Activated CD4-positive, alpha-beta T cell treated with anti-CD3 and anti-CD28 coated beads, Interleukin-2, amount 10 ng/mL, durations not matched to agents 24 days and 14 days (primary cell): ENCODE measurements around the gene AGAP3. TPM values are rescaled to one million over a fixed set of nuclear protein-coding genes. Genes with fewer than 3 reads are reported as not detected.

Source experiments
- DNase-seq: peaks from one replicate; pipeline ENCODE4 v3.0.0; 2022
- H3K27ac Mint-ChIP-seq: one replicate; pipeline ENCODE4 v1.8.0; 2022; ENCODE audit warnings: mild to moderate bottlenecking, mixed read lengths
- H3K27me3 Mint-ChIP-seq: one replicate; pipeline ENCODE4 v1.8.0; 2022; ENCODE audit warnings: mixed read lengths
- H3K36me3 Mint-ChIP-seq: one replicate; pipeline ENCODE4 v1.8.0; 2022; ENCODE audit warnings: low read depth, mild to moderate bottlenecking, mixed read lengths
- H3K4me1 Mint-ChIP-seq: one replicate; pipeline ENCODE4 v1.8.0; 2021; ENCODE audit warnings: mixed read lengths
- H3K4me3 Mint-ChIP-seq: one replicate; pipeline ENCODE4 v1.8.0; 2022; ENCODE audit warnings: mild to moderate bottlenecking, moderate library complexity, mixed read lengths
- H3K9me3 Mint-ChIP-seq: one replicate; pipeline ENCODE4 v1.8.0; 2021; ENCODE audit warnings: mixed read lengths
- intact Hi-C: fragments of 100-400 bp; cut with micrococcal nuclease; formaldehyde crosslinking; loops from one replicate; pipeline ENCODE4 v1.15.1; 2023
- total RNA-seq: library from RNA; stranded (reverse); gene quantifications from 2 replicates; pipeline ENCODE4 v1.2.3, GENCODE V29; 2022

The AGAP3 gene
- total RNA-seq, 1 donor from 2014 or later, result 54.3 TPM

DNA sequence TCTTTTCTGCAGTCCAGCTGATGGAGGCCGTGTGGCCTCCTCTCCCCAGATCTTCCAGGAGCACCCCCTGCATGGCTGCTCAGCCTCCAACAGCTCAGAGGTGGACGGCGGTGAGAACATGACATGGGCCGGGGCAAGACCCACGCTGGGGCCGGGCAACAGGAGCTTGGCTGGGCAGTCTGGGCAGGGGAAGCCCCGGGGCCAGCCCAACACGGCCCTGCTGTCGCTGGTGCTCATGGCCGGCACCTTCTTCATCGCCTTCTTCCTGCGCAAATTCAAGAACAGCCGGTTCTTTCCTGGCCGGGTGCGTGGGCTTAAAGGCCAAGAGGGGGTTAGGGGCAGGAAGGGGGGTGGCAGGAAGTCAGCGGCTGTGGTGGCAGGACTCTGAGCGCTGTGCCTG lies 12.3 kb upstream of the AGAP3 start:
- Mint-ChIP-seq H3K36me3 (peaks cover 33% of the 10 kb centered on the region), H3K4me1 (peaks cover 6% of the 10 kb centered on the region), H3K27ac (no peak overlapping the region), H3K9me3 (no peaks in the 10 kb centered on the region), H3K27me3 (no peaks in the 10 kb centered on the region), H3K4me3 (no peak overlapping the region)
- intact Hi-C loops, result no loop called here
- no peak for DNase-seq

DNA sequence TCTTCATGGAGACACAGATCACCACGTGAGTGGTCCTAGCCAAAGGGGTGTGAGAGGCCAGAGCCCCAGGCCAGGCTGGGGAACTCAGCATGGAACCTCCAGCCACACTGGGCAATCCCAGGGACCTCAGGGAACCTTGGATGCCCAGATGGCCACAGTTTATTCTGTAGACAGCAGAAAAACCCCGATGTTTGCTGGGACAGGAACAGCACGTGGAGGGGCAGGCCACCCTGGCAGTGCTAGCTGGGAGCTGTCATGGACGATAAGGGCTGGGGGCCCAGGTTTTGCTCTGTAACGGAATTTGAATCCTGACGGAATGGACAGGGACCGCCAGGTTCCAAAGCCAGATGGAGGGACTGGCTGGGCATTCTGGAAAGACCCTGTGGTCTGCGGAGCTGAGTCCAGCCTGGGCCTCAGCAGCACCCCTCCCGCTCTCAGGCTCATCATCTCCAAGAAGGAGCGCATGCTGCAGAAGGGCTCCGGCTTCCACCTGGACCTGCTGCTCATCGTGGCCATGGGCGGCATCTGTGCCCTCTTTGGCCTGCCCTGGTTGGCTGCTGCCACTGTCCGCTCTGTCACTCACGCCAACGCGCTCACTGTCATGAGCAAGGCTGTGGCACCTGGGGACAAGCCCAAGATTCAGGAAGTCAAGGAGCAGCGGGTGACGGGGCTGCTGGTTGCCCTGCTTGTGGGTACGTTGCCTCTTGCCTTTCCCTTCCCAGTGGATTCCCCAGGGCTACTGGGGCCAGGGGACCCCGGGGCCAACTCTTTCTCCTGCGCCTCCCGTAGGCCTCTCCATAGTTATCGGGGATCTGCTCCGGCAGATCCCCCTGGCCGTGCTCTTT lies 11.2 kb upstream of the AGAP3 start:
- H3K4me3 Mint-ChIP-seq, result no peak overlapping the region
- peak overlapping the region; percentile 15 for H3K27ac Mint-ChIP-seq
- intact Hi-C loops, result no loop called here
- H3K36me3 Mint-ChIP-seq, result peaks cover 35% of the 10 kb centered on the region
- no peaks in the 10 kb centered on the region for H3K27me3 Mint-ChIP-seq
- H3K9me3 Mint-ChIP-seq, result no peaks in the 10 kb centered on the region
- peaks cover 11% of the 10 kb centered on the region for H3K4me1 Mint-ChIP-seq
- DNase-seq, result no peak

DNA sequence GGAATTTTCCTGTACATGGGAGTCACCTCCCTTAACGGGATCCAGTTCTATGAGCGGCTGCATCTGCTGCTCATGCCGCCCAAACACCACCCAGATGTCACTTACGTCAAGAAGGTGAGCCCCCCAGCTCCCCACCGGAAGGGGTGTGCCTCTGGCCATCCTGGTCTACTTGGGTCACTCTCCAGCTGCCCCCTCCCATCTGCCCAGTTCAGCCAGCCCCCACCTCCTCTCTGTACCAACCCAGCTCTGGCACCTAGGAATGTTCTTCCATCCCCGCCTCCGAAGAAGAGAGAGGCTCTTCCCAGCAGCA lies 10.7 kb upstream of the AGAP3 start:
- no peak overlapping the region for H3K27ac Mint-ChIP-seq
- no peak for DNase-seq
- intact Hi-C loops, result no loop called here
- peaks cover 11% of the 10 kb centered on the region for H3K4me1 Mint-ChIP-seq
- no peaks in the 10 kb centered on the region for H3K27me3 Mint-ChIP-seq
- no peaks in the 10 kb centered on the region for H3K9me3 Mint-ChIP-seq
- H3K4me3 Mint-ChIP-seq, result no peak overlapping the region
- H3K36me3 Mint-ChIP-seq, result peaks cover 34% of the 10 kb centered on the region

DNA sequence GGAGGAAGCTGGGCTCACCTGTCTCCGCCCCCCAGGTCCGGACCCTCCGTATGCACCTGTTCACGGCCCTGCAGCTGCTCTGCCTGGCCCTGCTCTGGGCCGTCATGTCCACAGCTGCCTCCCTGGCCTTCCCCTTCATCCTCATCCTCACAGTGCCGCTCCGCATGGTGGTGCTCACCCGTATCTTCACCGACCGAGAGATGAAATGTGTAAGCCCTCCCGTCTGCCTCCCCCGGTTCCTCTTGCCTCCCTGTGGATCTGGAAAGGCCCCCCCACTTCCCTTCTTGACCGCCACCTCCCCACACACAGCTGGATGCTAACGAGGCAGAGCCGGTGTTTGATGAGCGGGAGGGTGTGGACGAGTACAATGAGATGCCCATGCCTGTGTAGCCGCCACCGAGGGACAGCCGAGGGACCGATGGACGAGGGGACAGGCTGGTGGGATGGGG lies 10.3 kb upstream of the AGAP3 start:
- no peak for DNase-seq
- peaks cover 11% of the 10 kb centered on the region for H3K4me1 Mint-ChIP-seq
- intact Hi-C loops, result no loop called here
- no peaks in the 10 kb centered on the region for H3K9me3 Mint-ChIP-seq
- H3K36me3 Mint-ChIP-seq, result peaks cover 33% of the 10 kb centered on the region
- no peak overlapping the region for H3K4me3 Mint-ChIP-seq
- H3K27me3 Mint-ChIP-seq, result no peaks in the 10 kb centered on the region
- H3K27ac Mint-ChIP-seq, result no peak overlapping the region

DNA sequence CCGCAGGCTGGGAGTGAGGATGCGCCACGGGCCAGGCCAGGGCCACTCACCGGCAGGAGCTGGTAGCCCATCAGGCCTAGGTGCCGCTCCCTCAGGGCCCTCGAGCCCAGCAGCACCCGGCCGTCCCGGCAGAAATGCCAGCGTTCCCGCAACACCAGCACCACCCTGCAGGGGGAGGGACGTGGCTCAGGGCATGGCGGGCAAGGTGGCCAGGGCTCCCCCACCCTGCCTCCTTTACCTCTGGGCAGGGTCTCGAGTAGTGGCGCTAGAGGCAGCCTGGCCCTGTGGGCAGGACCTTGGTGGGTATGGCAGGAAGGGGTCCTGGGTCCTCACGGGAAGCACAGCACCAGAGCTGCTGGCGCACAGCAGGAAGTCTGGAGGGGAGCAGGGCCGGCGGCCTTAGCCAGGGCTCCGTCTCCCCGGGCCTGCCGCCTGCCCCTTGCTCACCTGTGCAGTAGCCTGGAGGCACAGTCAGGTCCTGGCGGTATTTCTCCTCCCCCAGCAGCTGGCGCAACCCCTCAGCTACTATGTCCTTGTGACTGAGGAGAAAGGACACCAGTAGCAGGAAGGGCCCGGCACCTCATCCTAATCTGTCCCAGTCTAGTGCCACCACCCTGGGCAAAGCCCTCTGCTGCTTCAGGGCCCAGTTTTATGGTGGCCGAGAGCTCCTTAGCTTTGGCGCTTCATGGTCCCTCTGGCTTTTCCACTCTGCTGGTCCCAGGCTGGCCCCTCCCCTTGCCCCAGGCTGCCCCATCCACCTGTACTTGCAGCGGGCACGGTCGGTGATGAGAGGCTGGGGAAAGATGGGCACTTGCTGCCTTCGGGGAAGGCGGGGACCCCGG lies 9.2 kb upstream of the AGAP3 start:
- no peaks in the 10 kb centered on the region for H3K27me3 Mint-ChIP-seq
- H3K9me3 Mint-ChIP-seq, result no peaks in the 10 kb centered on the region
- intact Hi-C loops, result no loop called here
- no peak overlapping the region for H3K27ac Mint-ChIP-seq
- H3K36me3 Mint-ChIP-seq, result peaks cover 32% of the 10 kb centered on the region
- H3K4me3 Mint-ChIP-seq, result no peak overlapping the region
- DNase-seq, result no peak
- H3K4me1 Mint-ChIP-seq, result peaks cover 13% of the 10 kb centered on the region

DNA sequence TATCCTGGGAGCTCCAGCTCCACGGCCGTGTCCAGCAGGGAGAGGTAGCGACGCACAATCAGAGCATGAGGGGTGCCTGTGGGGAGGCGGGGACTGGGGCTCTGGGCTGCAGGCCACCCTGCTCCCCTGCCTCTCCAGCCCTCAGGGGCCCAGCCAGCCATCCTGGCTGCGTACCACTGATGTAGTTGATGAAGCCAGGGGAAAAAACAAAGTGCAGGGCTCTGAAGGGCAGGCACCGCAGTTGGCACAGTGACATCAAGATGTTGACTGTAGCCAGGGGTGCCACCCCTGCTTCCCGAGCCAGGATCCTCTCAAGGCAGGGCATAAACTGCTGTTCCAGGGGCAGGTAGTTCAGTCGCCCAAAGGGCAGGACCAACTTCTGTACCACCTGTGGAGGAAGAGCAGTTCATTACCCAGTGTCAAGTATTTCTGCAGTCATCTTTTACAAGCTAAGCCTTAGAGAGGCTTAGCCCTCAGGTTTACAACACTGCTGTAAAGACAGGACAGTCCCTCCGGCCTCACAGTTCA lies 8.5 kb upstream of the AGAP3 start:
- no peak for DNase-seq
- Mint-ChIP-seq H3K36me3 (peaks cover 32% of the 10 kb centered on the region), H3K4me1 (peaks cover 17% of the 10 kb centered on the region), H3K27ac (peak overlapping the region; percentile 78), H3K4me3 (peak overlapping the region; percentile 68), H3K27me3 (no peaks in the 10 kb centered on the region), H3K9me3 (no peaks in the 10 kb centered on the region)
- intact Hi-C loops, result no loop called here

DNA sequence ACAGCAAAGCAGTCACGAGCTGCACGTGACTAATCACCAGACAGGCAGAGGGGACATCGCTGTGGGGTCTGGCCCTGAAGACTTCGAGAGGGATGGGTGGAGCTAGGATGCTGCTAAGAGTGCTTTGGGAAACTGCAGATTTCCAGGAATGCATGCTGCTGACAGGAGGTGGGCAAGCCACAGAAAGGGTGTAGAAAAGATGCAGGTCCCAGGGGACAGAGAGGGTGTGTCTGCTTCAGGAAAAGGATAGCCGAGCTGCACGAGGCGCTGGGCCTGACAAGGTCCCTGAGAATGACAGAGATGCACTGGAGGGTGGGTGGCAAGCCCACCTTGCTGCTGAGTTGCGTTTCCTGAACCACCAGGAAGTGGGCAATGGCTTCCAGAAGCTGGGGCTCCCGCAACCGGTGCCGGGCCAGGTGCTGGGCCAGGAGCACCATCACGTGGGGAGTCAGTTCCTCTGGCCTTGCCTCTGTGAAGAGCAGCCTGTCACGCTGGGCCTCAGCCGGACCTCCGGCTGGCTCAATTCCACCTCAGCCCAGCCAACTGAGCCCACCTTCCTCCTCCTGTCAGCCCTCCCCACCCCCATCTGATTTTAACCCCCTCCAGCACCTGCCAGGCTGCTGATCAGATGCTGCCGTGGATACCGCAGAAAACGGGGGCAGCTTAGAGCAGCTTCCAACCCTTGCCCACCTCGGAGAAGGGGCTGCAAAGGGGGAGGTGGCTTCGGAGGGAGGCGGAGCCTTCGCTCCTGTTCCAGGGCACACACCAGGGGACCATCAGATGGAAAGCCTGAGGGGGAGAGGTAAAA lies 7.8 kb upstream of the AGAP3 start:
- intact Hi-C loops, result no loop called here
- peak overlapping the region; percentile 78 for H3K27ac Mint-ChIP-seq
- DNase-seq, result no peak
- H3K36me3 Mint-ChIP-seq, result peaks cover 34% of the 10 kb centered on the region
- no peaks in the 10 kb centered on the region for H3K27me3 Mint-ChIP-seq
- no peaks in the 10 kb centered on the region for H3K9me3 Mint-ChIP-seq
- H3K4me1 Mint-ChIP-seq, result peaks cover 18% of the 10 kb centered on the region
- H3K4me3 Mint-ChIP-seq, result peak overlapping the region; percentile 86

DNA sequence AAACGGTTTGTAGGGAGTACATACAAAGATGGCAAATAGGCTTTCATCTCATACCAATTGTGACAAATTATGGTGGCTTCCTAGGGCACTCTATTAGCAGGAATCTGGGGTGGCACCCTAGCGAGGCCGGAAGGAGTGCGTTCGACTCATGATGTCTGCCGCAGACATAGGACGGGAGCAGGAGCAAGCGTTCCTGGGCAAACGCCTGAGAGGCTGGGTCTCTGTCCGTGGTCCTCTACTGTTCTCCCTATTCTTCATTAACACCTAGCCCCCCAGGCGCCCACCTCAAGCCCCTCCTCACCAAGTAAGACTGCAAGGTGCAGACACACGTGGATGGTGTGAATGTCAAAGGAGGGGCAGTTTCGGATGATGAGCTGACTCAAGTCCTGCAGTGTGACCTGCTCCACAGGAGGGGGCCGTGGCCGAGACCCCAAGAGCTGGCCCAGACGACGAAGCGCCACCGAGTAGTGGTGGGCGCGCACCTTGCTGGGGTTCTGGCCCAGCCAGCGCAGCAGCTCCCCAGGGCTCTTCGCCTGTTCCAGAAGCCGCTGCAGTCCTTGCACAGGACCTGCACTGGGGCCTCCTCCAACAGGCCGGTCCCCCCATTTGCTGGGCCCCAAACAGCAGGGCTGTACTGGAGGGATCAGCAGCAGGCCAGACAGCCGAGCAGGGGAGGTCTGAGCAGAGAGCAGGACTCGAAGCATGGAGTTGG lies 6.9 kb upstream of the AGAP3 start:
- Mint-ChIP-seq H3K27me3 (no peaks in the 10 kb centered on the region), H3K36me3 (peaks cover 30% of the 10 kb centered on the region), H3K4me1 (peaks cover 21% of the 10 kb centered on the region), H3K9me3 (no peaks in the 10 kb centered on the region), H3K4me3 (peak overlapping the region; percentile 86), H3K27ac (peak overlapping the region; percentile 82)
- intact Hi-C loops, result no loop called here
- no peak for DNase-seq

DNA sequence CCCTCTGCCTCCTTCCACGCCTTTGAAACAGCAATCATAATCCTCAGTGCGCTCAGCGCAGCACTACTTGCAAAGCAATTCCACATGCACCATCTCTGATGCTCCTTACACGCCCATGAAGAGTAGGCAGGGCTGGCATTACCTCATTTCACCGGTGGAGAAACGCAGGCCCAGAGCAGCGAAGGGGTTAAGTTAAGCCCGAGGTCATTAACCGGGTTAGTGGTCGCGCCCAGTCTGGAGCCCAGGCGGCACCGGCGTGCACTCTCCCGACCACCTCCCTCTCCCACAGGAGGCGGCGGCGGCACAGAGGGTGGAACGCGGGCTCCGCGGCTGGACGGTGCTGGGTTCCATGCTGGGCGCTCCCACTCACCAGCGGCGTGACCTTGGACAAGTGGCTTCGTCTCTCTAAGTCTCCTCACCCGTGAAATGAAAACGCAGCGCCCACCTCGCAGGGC lies 6.2 kb upstream of the AGAP3 start:
- peaks cover 25% of the 10 kb centered on the region for H3K4me1 Mint-ChIP-seq
- H3K9me3 Mint-ChIP-seq, result no peaks in the 10 kb centered on the region
- H3K27ac Mint-ChIP-seq, result peak overlapping the region; percentile 82
- peak overlapping the region; percentile 86 for H3K4me3 Mint-ChIP-seq
- DNase-seq, result no peak
- intact Hi-C loops, result loop anchor here (1.0 to 10.0 kb wide), 5 partner anchors 22 to 1455 kb away; partner anchors contain the start of gene ZNF775
- peaks cover 4% of the 10 kb centered on the region for H3K27me3 Mint-ChIP-seq
- peaks cover 27% of the 10 kb centered on the region for H3K36me3 Mint-ChIP-seq

DNA sequence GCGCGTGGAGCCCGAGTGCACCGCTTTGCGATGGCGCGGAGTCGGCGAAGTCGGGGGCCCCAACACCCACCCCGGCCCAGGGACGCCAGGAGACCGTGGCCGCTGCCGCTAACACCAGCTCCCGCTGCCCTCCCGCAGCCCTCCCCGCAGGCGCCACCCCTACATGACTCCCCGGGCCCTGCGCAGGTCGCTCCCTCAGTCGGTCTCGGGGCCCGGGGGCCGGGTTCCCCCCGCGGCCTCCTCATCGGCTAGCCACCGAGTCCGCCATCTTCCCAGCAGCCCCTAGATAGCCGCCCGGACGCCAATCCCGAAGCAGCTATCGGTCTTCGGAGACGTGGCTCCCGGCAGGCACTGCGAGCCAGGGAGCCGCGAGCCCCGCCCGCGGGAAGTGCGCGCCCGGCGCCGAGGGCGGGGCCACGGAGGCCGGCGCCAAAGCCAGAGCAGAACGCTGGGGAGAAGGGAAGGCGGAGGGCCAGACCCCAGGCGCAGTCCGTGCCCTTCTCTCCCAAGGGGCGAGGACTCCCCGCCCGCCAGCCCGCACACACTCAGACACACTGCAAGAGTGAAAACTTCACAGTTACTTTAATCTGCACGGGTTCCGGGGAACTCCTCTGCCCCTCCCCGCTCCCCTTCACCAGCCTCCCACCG lies 5.6 kb upstream of the AGAP3 start, which contains the start of gene FASTK:
Gene FASTK, minus strand, starts transcription at position 288 of the 648 bp plus-strand sequence. Its CDS starts 43 bp downstream, at position 245.
- intact Hi-C loops, result loop anchor here (1.0 to 10.0 kb wide), 5 partner anchors 22 to 1456 kb away; partner anchors contain the start of gene ZNF775
- DNase-seq, result peak; percentile 97
- Mint-ChIP-seq H3K4me1 (peaks cover 30% of the 10 kb centered on the region), H3K4me3 (peak within 1 kb of the TSS; percentile 95), H3K9me3 (no peaks in the 10 kb centered on the region), H3K27ac (peak within 1 kb of the TSS; percentile 82), H3K36me3 (peaks cover 26% of the 10 kb centered on the region), H3K27me3 (peaks cover 9% of the 10 kb centered on the region)

DNA sequence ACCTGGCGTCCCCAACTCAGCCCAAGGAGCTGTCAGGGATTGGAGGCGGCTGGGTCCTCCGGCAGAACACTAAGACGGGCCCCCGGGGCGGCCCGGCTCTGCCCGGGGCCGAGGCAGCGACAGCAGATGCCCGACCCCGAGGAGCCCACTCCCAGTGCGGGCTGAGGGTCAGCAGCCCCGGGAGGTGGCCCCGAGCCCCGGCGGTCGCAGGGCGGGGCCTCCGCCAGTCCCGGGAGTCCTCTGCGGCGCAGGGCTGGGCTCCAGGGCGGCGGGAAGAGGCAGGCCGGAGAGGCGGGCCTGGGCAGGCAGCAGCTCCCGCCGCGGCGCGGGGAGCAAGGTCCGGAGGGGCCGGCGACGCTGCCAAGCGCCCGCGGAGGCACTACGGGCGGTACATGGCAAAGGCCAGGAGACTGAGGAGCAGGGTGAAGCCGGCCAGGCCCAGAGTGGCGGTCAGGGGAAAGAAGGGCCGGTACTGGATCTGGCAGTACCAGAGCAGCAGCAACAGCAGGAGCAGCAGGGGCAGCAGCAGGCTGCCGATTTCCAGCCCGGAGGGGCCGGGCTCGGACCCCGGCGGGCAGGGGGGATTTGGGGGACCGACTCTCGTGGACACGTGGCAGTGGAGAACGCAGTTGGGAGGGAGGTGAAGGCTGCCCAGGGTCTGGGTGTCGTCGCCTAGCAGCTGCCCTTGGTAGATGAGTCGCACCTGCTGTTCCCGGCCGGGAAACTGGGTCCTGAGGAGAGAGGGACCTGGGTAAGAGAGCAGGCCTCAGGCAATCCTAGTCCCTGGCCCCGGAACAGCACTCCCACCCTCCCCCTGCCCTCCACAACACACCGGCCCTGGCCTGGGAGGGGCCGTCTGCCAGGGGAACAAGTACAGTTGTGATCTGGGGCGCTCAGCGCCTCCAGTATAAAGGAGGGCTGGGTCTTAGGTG lies 4.8 kb upstream of the AGAP3 start:
- intact Hi-C loops, result loop anchor here (2.0 to 10.0 kb wide), 5 partner anchors 69 to 1457 kb away; partner anchors contain the start of genes ABCF2 and ZNF775
- peaks cover 19% of the 10 kb centered on the region for H3K36me3 Mint-ChIP-seq
- peaks cover 13% of the 10 kb centered on the region for H3K27me3 Mint-ChIP-seq
- H3K4me3 Mint-ChIP-seq, result peak overlapping the region; percentile 95
- H3K9me3 Mint-ChIP-seq, result no peaks in the 10 kb centered on the region
- no peak for DNase-seq
- H3K4me1 Mint-ChIP-seq, result peaks cover 33% of the 10 kb centered on the region
- H3K27ac Mint-ChIP-seq, result peak overlapping the region; percentile 80
